HEK293 (cell line): ENCODE results near the gene UBE3A.
"Not testable (repeated sequence)": the region's sequence is repeated elsewhere in the genome, so short reads cannot be mapped to it uniquely, and the experiment has no call there.

ENCODE experiments used
- ATF2 ChIP-seq: fragments of 450-650 bp; formaldehyde crosslinking; IDR thresholded peaks from 2 replicates; pipeline ENCODE4 v1.5.1; 2016; ENCODE audit warnings: missing biosample characterization, missing genetic modification characterization, low read depth
- BCL11A ChIP-seq: fragments of 450-650 bp; formaldehyde crosslinking; IDR thresholded peaks from 2 replicates; pipeline ENCODE4 v1.5.1; 2016; ENCODE audit warnings: low read depth, missing biosample characterization, missing genetic modification characterization
- CTCF ChIP-seq: fragments of 450-650 bp; formaldehyde crosslinking; IDR thresholded peaks from 2 replicates; pipeline ENCODE4 v1.5.1; 2016; ENCODE audit warnings: missing biosample characterization, missing genetic modification characterization
- ELK4 ChIP-seq: IDR thresholded peaks from 2 replicates; pipeline ENCODE4 v1.6.1; 2011; ENCODE audit warnings: mild to moderate bottlenecking, low read depth, low read length, borderline replicate concordance
- MEIS1 ChIP-seq: sonication (generic); formaldehyde crosslinking; IDR thresholded peaks from 2 replicates; pipeline ENCODE4 v1.8.1; 2022; ENCODE audit warnings: missing genetic modification reagents, mild to moderate bottlenecking, borderline replicate concordance
- SCRT2 ChIP-seq: fragments of 450-650 bp; formaldehyde crosslinking; IDR thresholded peaks from 2 replicates; pipeline ENCODE4 v1.5.1; 2016; ENCODE audit warnings: missing biosample characterization, missing genetic modification characterization
- ZBTB1 ChIP-seq: fragments of 450-650 bp; formaldehyde crosslinking; IDR thresholded peaks from 2 replicates; pipeline ENCODE4 v1.5.1; 2016; ENCODE audit warnings: missing biosample characterization, missing genetic modification characterization
- ZFP69B ChIP-seq: fragments of 450-650 bp; formaldehyde crosslinking; IDR thresholded peaks from 2 replicates; pipeline ENCODE4 v1.5.1; 2016; ENCODE audit warnings: missing biosample characterization, missing genetic modification characterization
- ZNF114 ChIP-seq: fragments of 450-650 bp; formaldehyde crosslinking; IDR thresholded peaks from 2 replicates; pipeline ENCODE4 v1.5.0; 2017; ENCODE audit warnings: missing biosample characterization, missing genetic modification characterization
- ZNF311 ChIP-seq: fragments of 450-650 bp; formaldehyde crosslinking; IDR thresholded peaks from 2 replicates; pipeline ENCODE4 v1.5.1; 2017; ENCODE audit warnings: missing biosample characterization, missing genetic modification characterization, borderline replicate concordance
- ZNF416 ChIP-seq: fragments of 450-650 bp; formaldehyde crosslinking; IDR thresholded peaks from 2 replicates; pipeline ENCODE4 v1.5.1; 2016; ENCODE audit warnings: missing biosample characterization, missing genetic modification characterization
- ZNF423 ChIP-seq: fragments of 450-650 bp; formaldehyde crosslinking; IDR thresholded peaks from 2 replicates; pipeline ENCODE4 v1.5.1; 2016; ENCODE audit warnings: missing biosample characterization, missing genetic modification characterization
- ZNF580 ChIP-seq: fragments of 450-650 bp; formaldehyde crosslinking; IDR thresholded peaks from 2 replicates; pipeline ENCODE4 v1.5.1; 2016; ENCODE audit warnings: missing biosample characterization, missing genetic modification characterization
- ZNF645 ChIP-seq: fragments of 450-650 bp; formaldehyde crosslinking; IDR thresholded peaks from 2 replicates; pipeline ENCODE4; 2016; ENCODE audit warnings: missing biosample characterization, missing genetic modification characterization

- not testable (repeated sequence) for TF ChIP-seq ELK4; CTCF (tag by site-specific recombination); ZNF645 (tag by site-specific recombination); ZFP69B; ZBTB1 (tag by site-specific recombination); ZNF423 (tag by site-specific recombination); BCL11A (tag by site-specific recombination); ZNF580 (tag by site-specific recombination); SCRT2 (tag by site-specific recombination); ZNF416; ATF2 (tag by site-specific recombination); ZNF114; ZNF311 (tag by site-specific recombination); MEIS1 (CRISPR knock-in tag)
Observed at GRCh38 chr15:25409731-25410130, 29.1 kb downstream of the UBE3A start.
